ENCODE measurements around the gene GPHN.

DNA sequence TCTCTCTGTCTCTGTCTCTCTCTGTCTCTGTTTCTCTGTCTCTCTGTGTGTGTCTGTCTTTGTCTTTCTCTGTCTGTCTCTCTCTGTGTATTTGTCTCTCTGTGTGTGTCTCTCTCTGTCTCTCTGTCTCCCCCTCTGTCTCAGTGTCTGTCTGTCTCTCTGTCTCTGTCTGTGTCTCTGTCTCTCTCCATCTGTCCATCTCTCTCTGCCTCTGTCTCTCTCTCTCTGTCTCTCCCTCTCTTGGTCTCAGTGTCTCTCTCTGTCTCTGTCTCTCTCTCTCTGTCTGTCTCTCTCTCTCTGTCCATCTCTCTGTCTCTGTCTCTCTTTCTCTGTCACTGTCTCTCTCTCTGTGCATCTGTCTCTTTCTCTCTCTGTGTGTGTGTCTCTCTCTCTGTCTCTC lies 537.5 kb downstream of the GPHN start:
- TF ChIP-seq, protein P1, sequence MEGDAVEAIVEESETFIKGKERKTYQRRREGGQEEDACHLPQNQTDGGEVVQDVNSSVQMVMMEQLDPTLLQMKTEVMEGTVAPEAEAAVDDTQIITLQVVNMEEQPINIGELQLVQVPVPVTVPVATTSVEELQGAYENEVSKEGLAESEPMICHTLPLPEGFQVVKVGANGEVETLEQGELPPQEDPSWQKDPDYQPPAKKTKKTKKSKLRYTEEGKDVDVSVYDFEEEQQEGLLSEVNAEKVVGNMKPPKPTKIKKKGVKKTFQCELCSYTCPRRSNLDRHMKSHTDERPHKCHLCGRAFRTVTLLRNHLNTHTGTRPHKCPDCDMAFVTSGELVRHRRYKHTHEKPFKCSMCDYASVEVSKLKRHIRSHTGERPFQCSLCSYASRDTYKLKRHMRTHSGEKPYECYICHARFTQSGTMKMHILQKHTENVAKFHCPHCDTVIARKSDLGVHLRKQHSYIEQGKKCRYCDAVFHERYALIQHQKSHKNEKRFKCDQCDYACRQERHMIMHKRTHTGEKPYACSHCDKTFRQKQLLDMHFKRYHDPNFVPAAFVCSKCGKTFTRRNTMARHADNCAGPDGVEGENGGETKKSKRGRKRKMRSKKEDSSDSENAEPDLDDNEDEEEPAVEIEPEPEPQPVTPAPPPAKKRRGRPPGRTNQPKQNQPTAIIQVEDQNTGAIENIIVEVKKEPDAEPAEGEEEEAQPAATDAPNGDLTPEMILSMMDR (conservative IDR thresholded peaks at IDR 0.05; ENCODE audit: low read depth, low read length): no peak
- no peak for TF ChIP-seq EZH2 (IDR thresholded peaks at IDR 0.05; ENCODE audit: low read length, unreplicated experiment)

All from PC-3 (cell line).